GM18499 (cell line): ENCODE measurements around the gene CIAO3.

Source experiments
- ATAC-seq: cut with Tn5 transposase; IDR thresholded peaks from one replicate; pipeline ENCODE4 v1.9.1; 2021; ENCODE audit warnings: moderate number of reproducible peaks; ENCODE audit not compliant: insufficient read depth, unreplicated experiment

The CIAO3 gene

DNA sequence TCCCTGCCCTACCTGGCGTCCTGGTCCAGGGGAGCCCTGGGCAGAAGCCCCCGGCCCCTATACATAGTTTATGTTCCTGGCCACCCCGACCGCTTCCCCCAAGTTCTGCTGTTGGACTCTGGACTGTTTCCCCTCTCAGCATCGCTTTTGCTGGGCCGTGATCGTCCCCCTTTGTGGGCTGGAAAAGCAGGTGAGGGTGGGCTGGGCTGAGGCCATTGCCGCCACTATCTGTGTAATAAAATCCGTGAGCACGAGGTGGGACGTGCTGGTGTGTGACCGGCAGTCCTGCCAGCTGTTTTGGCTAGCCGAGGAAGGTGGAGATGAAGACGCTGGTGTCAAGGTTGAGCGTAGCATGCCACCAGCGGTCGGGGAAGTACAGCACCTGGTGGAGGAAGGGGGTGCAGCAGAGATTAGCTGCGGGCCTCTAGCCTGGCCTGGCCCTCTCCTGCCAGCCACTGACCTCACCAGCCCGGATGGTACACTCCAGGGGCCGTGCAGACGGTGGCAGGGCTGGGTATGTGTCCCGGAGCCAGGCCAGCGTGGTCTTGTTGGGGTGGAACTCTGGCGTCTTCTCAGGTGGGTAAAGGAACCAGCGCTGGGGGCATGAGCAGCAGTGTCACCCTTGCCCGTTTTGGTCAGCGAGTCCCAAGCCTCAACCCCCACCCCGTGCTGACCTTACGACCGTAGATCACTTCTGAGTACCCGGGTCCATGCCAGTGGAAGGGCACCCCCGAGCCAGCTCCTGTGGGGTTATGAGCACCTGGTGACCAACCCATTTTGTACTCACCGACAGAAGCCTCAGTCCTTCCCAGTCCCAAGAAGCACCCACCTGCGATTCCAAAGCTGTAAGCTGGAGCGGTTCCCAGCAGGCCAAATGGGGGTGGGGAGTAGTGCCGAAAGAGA is 58.1 kb downstream of the CIAO3 start:
- no peak for ATAC-seq

DNA sequence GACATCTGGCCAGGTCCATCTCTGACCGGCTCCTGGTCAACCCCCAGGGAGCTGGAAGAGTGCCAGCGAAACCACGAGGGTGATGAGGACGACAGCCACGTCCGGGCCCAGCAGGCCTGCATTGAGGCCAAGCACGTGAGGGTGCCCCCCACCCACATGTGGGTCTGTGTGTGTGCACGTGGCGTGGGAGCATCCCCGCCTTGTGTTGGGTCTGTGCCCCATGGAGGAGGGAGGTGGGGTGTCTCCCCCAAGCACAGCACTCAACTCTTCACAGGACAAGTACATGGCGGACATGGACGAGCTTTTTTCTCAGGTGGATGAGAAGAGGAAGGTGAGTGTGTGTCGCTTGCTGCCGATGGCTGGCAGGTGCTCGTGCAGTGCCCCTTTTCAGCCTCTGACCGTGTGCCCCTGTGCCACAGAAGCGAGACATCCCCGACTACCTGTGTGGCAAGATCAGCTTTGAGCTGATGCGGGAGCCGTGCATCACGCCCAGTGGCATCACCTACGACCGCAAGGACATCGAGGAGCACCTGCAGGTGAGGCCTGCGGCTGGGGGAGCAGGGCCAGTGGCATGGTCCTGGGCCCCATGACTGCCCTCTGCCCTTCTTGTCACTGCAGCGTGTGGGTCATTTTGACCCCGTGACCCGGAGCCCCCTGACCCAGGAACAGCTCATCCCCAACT is 58.9 kb downstream of the CIAO3 start:
- ATAC-seq: no peak

DNA sequence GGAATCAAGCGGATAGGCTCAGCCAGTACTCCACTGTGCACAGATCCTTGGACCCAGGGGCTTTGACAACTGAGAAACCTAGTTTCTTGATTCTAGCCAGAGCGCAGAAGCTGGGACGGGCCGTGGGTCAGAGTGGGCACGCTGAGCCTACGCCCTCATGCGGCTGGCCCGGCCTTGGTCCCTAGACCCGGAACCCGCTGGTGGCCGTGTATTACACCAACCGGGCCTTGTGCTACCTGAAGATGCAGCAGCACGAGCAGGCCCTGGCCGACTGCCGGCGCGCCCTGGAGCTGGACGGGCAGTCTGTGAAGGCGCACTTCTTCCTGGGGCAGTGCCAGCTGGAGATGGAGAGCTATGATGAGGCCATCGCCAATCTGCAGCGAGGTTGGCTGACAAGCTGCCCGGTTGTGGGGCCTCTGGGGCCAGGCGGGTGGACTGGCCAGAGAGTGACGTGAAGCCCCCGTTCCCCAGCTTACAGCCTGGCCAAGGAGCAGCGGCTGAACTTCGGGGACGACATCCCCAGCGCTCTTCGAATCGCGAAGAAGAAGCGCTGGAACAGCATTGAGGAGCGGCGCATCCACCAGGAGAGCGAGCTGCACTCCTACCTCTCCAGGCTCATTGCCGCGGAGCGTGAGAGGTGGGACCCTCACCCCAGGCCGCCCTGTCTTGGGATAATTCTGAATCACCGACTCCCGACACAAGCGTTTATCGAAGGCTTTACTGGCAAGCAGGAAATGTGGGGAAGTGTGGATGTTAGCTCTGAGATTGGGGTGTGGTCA is 59.6 kb downstream of the CIAO3 start:
- ATAC-seq: no peak

DNA sequence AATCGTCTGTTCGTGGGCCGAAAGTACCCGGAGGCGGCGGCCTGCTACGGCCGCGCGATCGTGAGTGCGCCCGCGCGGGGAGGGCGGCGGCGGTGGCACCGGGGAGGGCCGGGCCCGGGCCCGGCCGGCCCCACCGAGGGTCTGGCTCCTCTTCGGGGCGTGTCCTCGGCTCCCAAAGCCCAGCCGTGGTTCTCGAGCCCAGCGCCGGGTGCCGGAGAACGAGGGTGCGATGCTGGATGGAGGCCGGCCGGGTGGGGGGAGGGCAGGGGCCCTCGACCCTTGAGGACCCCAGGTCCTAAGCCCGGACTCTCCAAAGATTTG is 60.2 kb downstream of the CIAO3 start:
- ATAC-seq: no peak

DNA sequence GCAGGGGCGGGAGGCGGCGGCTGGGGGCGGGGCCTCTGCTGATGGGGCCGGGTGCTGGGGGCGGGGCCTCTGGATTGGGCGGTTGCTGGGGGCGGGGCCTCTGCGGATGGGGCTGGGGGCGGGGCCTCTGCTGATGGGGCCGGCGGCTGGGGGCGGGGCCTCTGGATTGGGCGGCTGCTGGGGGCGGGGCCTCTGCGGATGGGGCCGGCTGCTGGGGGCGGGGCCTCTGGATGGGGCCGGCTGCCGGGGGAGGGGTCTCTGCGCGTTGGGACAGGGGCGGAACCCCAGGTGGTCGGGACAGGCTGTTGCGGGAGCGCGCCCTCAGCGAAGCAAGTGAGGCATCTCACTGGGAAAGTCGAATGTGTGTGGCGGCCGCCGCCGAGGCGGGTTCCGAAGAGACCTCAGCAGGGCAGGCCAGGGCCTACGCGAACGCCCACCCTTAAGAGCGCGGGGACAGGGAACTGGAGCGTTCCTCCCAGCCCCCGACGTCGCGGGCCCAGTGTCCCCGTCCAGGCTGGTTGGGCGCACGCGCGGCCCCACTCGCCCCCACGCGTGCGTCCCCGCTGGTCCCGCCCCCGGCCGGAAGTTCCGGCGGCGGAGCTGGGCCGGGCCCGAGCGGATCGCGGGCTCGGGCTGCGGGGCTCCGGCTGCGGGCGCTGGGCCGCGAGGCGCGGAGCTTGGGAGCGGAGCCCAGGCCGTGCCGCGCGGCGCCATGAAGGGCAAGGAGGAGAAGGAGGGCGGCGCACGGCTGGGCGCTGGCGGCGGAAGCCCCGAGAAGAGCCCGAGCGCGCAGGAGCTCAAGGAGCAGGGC is 60.8 kb downstream of the CIAO3 start, which contains the start of gene STUB1:
Gene STUB1 (plus strand): TSS at position 597 of the 811 bp plus-strand sequence. CDS start 116 bp downstream, at position 713.
- ATAC-seq: no peak
